Smooth muscle cell (in vitro differentiated cells): ENCODE data around the gene FBXL22. TPM values are rescaled to one million over a fixed set of nuclear protein-coding genes. Genes with fewer than 3 reads are reported as not detected.

Experiments used
- DNase-seq: peaks from one replicate; lab custom pipeline; 2025; ENCODE audit not compliant: unreplicated experiment; lab: John Stamatoyannopoulos, UW
- H2AFZ ChIP-seq: fragments of 200-600 bp; sonication (generic); 2 replicates; pipeline ENCODE4 v1.6.0; 2016; ENCODE audit warnings: antibody characterized with exemption, low read depth, mild to moderate bottlenecking
- H3F3A ChIP-seq: fragments of 200-600 bp; sonication (generic); 2 replicates; pipeline ENCODE4 v1.6.0; 2017; ENCODE audit warnings: antibody characterized with exemption, low read depth
- H3K27ac ChIP-seq: fragments of 200-600 bp; sonication (generic); 2 replicates; pipeline ENCODE4 v1.5.1; 2016; ENCODE audit warnings: low read depth, mild to moderate bottlenecking
- H3K27me3 ChIP-seq: fragments of 200-600 bp; sonication (generic); 2 replicates; pipeline ENCODE4 v1.6.1; 2016; ENCODE audit warnings: low read depth, mild to moderate bottlenecking
- H3K36me3 ChIP-seq: fragments of 200-600 bp; sonication (generic); 2 replicates; pipeline ENCODE4 v1.5.1; 2016; ENCODE audit warnings: low read depth
- H3K4me1 ChIP-seq: fragments of 200-600 bp; sonication (generic); 2 replicates; pipeline ENCODE4 v1.5.1; 2016; ENCODE audit warnings: low read depth
- H3K4me2 ChIP-seq: fragments of 200-600 bp; sonication (generic); 2 replicates; pipeline ENCODE4 v1.6.0; 2016; ENCODE audit warnings: mild to moderate bottlenecking
- H3K4me3 ChIP-seq: fragments of 200-600 bp; sonication (generic); 2 replicates; pipeline ENCODE4 v1.5.1; 2016; ENCODE audit warnings: mild to moderate bottlenecking
- H3K79me2 ChIP-seq: fragments of 200-600 bp; sonication (generic); 2 replicates; pipeline ENCODE4 v1.6.0; 2016; ENCODE audit warnings: low read depth, mild to moderate bottlenecking
- H3K9ac ChIP-seq: fragments of 200-600 bp; sonication (generic); 2 replicates; pipeline ENCODE4 v1.6.0; 2016; ENCODE audit warnings: low read depth
- H3K9me3 ChIP-seq: fragments of 200-600 bp; sonication (generic); replicated peaks from 2 replicates; pipeline ENCODE4 v1.5.1; 2016; ENCODE audit warnings: low read depth
- H4K20me1 ChIP-seq: fragments of 200-600 bp; sonication (generic); 2 replicates; pipeline ENCODE4 v1.6.0; 2016; ENCODE audit warnings: low read depth
- CTCF ChIP-seq: fragments of 200-600 bp; sonication (generic); IDR thresholded peaks from 2 replicates; pipeline ENCODE4 v1.5.1; 2017; ENCODE audit warnings: borderline replicate concordance, mild to moderate bottlenecking, antibody characterized with exemption; ENCODE audit not compliant: insufficient read depth, poor library complexity, severe bottlenecking
- WGBS: methylation state at CpG from one replicate; pipeline ENCODE4 v1.1.7; 2016; ENCODE audit warnings: low lambda C conversion rate; 5-methylcytosine and 5-hydroxymethylcytosine counted together
- polyA plus RNA-seq: library from polyadenylated mRNA; unstranded; fragments of >200 nt; fragmentation: Nextera tagmentation; extraction: Ambion mirVana; gene quantifications from 2 replicates; pipeline ENCODE4 v1.2.1, GENCODE V29; 2016
- total RNA-seq: library from RNA; depleted of rRNA; stranded (reverse); fragments of >200 nt; gene quantifications from 2 replicates; pipeline ENCODE4 v1.2.3, GENCODE V29; 2014

Gene FBXL22
- total and polyA plus RNA-seq, 2 experiments from 2014 or later = 0.35 TPM; not detected in 1

GRCh38 chr15:63559753-63560152 lies 37.4 kb upstream of the FBXL22 start:
- H3K79me2 ChIP-seq = peaks cover 6% of the 10 kb centered on the region
- WGBS = 95% methylated on average over 5 of the region's 5 CpGs
- no peak overlapping the region for H3K27ac ChIP-seq
- no peak for TF ChIP-seq CTCF
- no peak for DNase-seq
- H3K4me1 ChIP-seq = peaks cover 14% of the 10 kb centered on the region
- no peak overlapping the region for H3K4me2 ChIP-seq
- H3K9me3 ChIP-seq = no peaks in the 10 kb centered on the region
- peaks cover 15% of the 10 kb centered on the region for H4K20me1 ChIP-seq
- H2AFZ ChIP-seq = no peak overlapping the region
- H3K36me3 ChIP-seq = no peaks in the 10 kb centered on the region
- no peaks in the 10 kb centered on the region for H3F3A ChIP-seq
- no peak overlapping the region for H3K9ac ChIP-seq
- H3K4me3 ChIP-seq = no peak overlapping the region
- H3K27me3 ChIP-seq = no peaks in the 10 kb centered on the region

DNA sequence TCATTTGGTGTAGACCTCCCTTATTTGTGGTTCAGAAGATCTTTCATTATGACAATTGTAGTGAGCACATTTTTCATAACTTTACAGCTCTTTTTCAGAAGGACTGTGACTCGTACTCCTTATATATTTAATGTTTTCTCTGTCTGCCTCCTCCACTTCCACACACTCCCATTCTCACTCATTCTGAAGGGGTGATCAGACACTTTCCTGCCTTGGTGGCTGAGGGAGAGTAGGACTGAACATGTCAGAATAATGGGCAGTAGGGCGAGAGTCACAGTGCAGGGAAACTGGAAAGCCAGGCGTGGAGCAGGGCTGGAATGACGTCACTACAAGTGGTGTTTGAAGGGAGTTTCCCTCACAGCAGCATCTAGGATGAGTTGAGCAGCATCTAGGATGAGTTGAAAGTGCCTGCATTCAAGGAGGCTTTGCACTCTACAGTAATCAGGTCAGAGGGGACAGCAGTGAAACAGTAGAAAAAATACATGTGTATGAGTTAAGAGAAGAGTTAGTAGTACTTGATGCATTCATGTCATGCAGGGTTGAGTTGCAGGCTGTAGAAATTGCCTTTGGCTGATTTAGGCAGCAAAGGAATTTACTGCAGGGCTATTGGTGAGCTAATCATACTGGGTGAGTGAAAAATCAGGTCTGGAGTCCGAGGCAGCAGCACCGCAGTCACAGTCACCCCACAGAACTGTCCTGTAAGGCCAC lies 36.3 kb upstream of the FBXL22 start:
- Histone ChIP-seq H3K27me3 (no peaks in the 10 kb centered on the region), H4K20me1 (peaks cover 15% of the 10 kb centered on the region), H3K4me2 (no peak overlapping the region), H3K9ac (no peak overlapping the region), H3K27ac (no peak overlapping the region), H3K4me3 (no peak overlapping the region), H3K36me3 (no peaks in the 10 kb centered on the region), H2AFZ (no peak overlapping the region), H3K4me1 (peaks cover 14% of the 10 kb centered on the region), H3K79me2 (no peaks in the 10 kb centered on the region), H3F3A (no peaks in the 10 kb centered on the region), H3K9me3 (no peaks in the 10 kb centered on the region)
- no peak for DNase-seq
- TF ChIP-seq CTCF = no peak
- WGBS = 75% methylated on average over 6 of the region's 6 CpGs

- no peak for DNase-seq
- H3F3A ChIP-seq = no peaks in the 10 kb centered on the region
- no peak overlapping the region for H3K4me3 ChIP-seq
- no peaks in the 10 kb centered on the region for H3K9me3 ChIP-seq
- H3K4me2 ChIP-seq = no peak overlapping the region
- TF ChIP-seq CTCF = no peak
- peaks cover 19% of the 10 kb centered on the region for H4K20me1 ChIP-seq
- no peaks in the 10 kb centered on the region for H3K27me3 ChIP-seq
- H3K4me1 ChIP-seq = peaks cover 11% of the 10 kb centered on the region
- H3K9ac ChIP-seq = no peak overlapping the region
- no peak overlapping the region for H2AFZ ChIP-seq
- 32% methylated on average over 3 of the region's 3 CpGs for WGBS
- no peaks in the 10 kb centered on the region for H3K36me3 ChIP-seq
- no peak overlapping the region for H3K27ac ChIP-seq
- no peaks in the 10 kb centered on the region for H3K79me2 ChIP-seq
Observed at GRCh38 chr15:63564093-63564492, 33.1 kb upstream of the FBXL22 start.
